H1 (cell line): ENCODE results near the gene ATP11C. TPM values are rescaled to one million over a fixed set of nuclear protein-coding genes. Genes with fewer than 3 reads are reported as not detected.

Source experiments
- CTCF ChIA-PET: fragments of 300-600 bp; sonication (Branson Sonifier 250); formaldehyde crosslinking; loops from one replicate; lab custom pipeline; 2021; ENCODE audit not compliant: partially characterized antibody; lab: Charles Lee
- POLR2A ChIA-PET: fragments of 300-600 bp; sonication (Branson Sonifier 250); formaldehyde crosslinking; loops from one replicate; lab custom pipeline; 2021; ENCODE audit warnings: inconsistent platforms; ENCODE audit not compliant: partially characterized antibody; lab: Charles Lee
- DNase-seq, 2 experiments: peaks; one replicate each; pipeline versions ENCODE4 v3.0.0 to v3.0.0-alpha.2; 2010 to 2022; ENCODE audit warnings: low spot score in 2 of 2, low read depth in 1 of 2, mixed read lengths in 1 of 2
- FAIRE-seq: peaks from 2 replicates; lab custom pipeline; 2011; peaks lifted over from hg19 to GRCh38; lab: Jason Lieb, UNC
- H2AFZ ChIP-seq: 2 replicates; pipeline ENCODE4 v1.8.1; 2012; ENCODE audit warnings: low read length, inconsistent platforms
- H2AK5ac ChIP-seq: 2 replicates; pipeline ENCODE4 v1.6.1; 2013; ENCODE audit warnings: low read depth, low read length
- H2BK120ac ChIP-seq: replicated peaks from 2 replicates; pipeline ENCODE3; 2013; ENCODE audit warnings: low read depth, low read length, inconsistent platforms
- H2BK12ac ChIP-seq: 2 replicates; pipeline ENCODE4 v1.6.1; 2013; ENCODE audit warnings: low read depth, low read length
- H2BK15ac ChIP-seq: 2 replicates; pipeline ENCODE4 v1.6.1; 2013; ENCODE audit warnings: low read length
- H2BK20ac ChIP-seq: 2 replicates; pipeline ENCODE4 v1.6.1; 2013; ENCODE audit warnings: low read length
- H2BK5ac ChIP-seq: 2 replicates; pipeline ENCODE4 v1.6.1; 2013; ENCODE audit warnings: low read depth, low read length
- H3K14ac ChIP-seq: 2 replicates; pipeline ENCODE4 v1.6.1; 2013; ENCODE audit warnings: inconsistent platforms; ENCODE audit not compliant: insufficient read length
- H3K18ac ChIP-seq: 2 replicates; pipeline ENCODE4 v1.6.1; 2013; ENCODE audit warnings: low read length; ENCODE audit errors: extremely low read depth
- H3K23ac ChIP-seq: 2 replicates; pipeline ENCODE4 v1.6.1; 2013; ENCODE audit warnings: inconsistent platforms; ENCODE audit not compliant: insufficient read length
- H3K23me2 ChIP-seq: 2 replicates; pipeline ENCODE4 v1.6.1; 2013; ENCODE audit warnings: low read depth, low read length
- H3K27ac ChIP-seq: 2 replicates; pipeline ENCODE4 v1.6.1; 2011; ENCODE audit warnings: low read depth, low read length, inconsistent platforms
- H3K27me3 ChIP-seq, 4 experiments: replicated peaks in 1 of 4; 1 replicate in 1 of 4; 2 replicates in 3 of 4; pipeline versions ENCODE4 v1.6.1 to v1.8.1; 2011 to 2013; ENCODE audit warnings: low read length in 3 of 4, mild to moderate bottlenecking in 3 of 4, inconsistent platforms in 2 of 4, mixed read lengths in 2 of 4, moderate library complexity in 1 of 4; ENCODE audit not compliant: control insufficient read depth in 3 of 4, insufficient read depth in 3 of 4; ENCODE audit errors: extremely low read depth in 1 of 4
- H3K36me3 ChIP-seq, 4 experiments: 2 replicates each; pipeline versions ENCODE4 v1.6.1 to v1.8.1; 2011 to 2013; ENCODE audit warnings: mild to moderate bottlenecking in 4 of 4, low read length in 3 of 4, moderate library complexity in 2 of 4, control low read depth in 1 of 4, inconsistent platforms in 1 of 4; ENCODE audit not compliant: insufficient read depth in 4 of 4, control insufficient read depth in 2 of 4
- H3K4ac ChIP-seq: replicated peaks from 2 replicates; pipeline ENCODE3; 2013; ENCODE audit warnings: low read length, low read depth, mixed read lengths, inconsistent platforms; ENCODE audit not compliant: insufficient read length
- H3K4me1 ChIP-seq, 4 experiments: replicated peaks in 1 of 4; 1 replicate in 1 of 4; 2 replicates in 3 of 4; pipeline versions ENCODE4 v1.6.1 to v1.8.1; 2011 to 2013; ENCODE audit warnings: low read length in 3 of 4, inconsistent platforms in 2 of 4, mixed read lengths in 1 of 4; ENCODE audit not compliant: insufficient read depth in 4 of 4, control insufficient read depth in 3 of 4
- H3K4me2 ChIP-seq, 2 experiments: 2 replicates each; pipeline versions ENCODE4 v1.6.1 to v1.8.1; 2011 to 2013; ENCODE audit warnings: low read depth in 2 of 2, low read length in 2 of 2, control low read depth in 1 of 2, inconsistent platforms in 1 of 2, mild to moderate bottlenecking in 1 of 2; ENCODE audit not compliant: insufficient read depth in 1 of 2
- H3K4me3 ChIP-seq, 4 experiments: fragments of 200-600, 300-600 bp in 1 of 4; sonication (generic), shearing (Covaris generic), sonication (Bioruptor Twin) in 1 of 4; 2 replicates each; pipeline versions ENCODE4 v1.5.1 to v1.8.1; 2011 to 2016; ENCODE audit warnings: low read length in 4 of 4, low read depth in 3 of 4, control low read depth in 2 of 4, inconsistent platforms in 2 of 4, mild to moderate bottlenecking in 2 of 4, mixed read lengths in 1 of 4, moderate library complexity in 1 of 4; ENCODE audit not compliant: insufficient read depth in 2 of 4; ENCODE audit errors: extremely low read depth in 1 of 4
- H3K56ac ChIP-seq: replicated peaks from 2 replicates; pipeline ENCODE3; 2013; ENCODE audit warnings: low read depth, mild to moderate bottlenecking, mixed read lengths, low read length, inconsistent platforms; ENCODE audit not compliant: insufficient read length
- H3K79me1 ChIP-seq: 2 replicates; pipeline ENCODE4 v1.6.1; 2013; ENCODE audit warnings: low read depth, low read length, control low read depth
- H3K79me2 ChIP-seq, 2 experiments: 2 replicates each; pipeline versions ENCODE4 v1.6.1 to v1.8.1; 2012 to 2013; ENCODE audit warnings: low read length in 2 of 2, mild to moderate bottlenecking in 2 of 2, inconsistent platforms in 1 of 2; ENCODE audit not compliant: insufficient read depth in 2 of 2, control insufficient read depth in 1 of 2
- H3K9ac ChIP-seq, 4 experiments: replicated peaks in 1 of 4; 1 replicate in 1 of 4; 2 replicates in 3 of 4; pipeline versions ENCODE4 v1.6.1 to v1.8.1; 2011 to 2013; ENCODE audit warnings: low read depth in 3 of 4, low read length in 3 of 4, control low read depth in 2 of 4, mild to moderate bottlenecking in 2 of 4, moderate library complexity in 2 of 4, inconsistent platforms in 1 of 4; ENCODE audit errors: extremely low read depth in 1 of 4
- H3K9me3 ChIP-seq, 2 experiments: 2 replicates each; pipeline versions ENCODE4 v1.6.1 to v1.8.1; 2012 to 2013; ENCODE audit warnings: mild to moderate bottlenecking in 2 of 2, moderate library complexity in 2 of 2, control low read depth in 1 of 2, inconsistent platforms in 1 of 2, low read depth in 1 of 2, low read length in 1 of 2, mixed read lengths in 1 of 2; ENCODE audit not compliant: insufficient read depth in 2 of 2
- H4K20me1 ChIP-seq, 2 experiments: replicated peaks in 1 of 2; 2 replicates each; pipeline versions ENCODE3 to v1.8.1; 2011 to 2013; ENCODE audit warnings: inconsistent platforms in 2 of 2, low read length in 2 of 2, mild to moderate bottlenecking in 1 of 2; ENCODE audit not compliant: insufficient read depth in 2 of 2, control insufficient read depth in 1 of 2
- H4K5ac ChIP-seq: 2 replicates; pipeline ENCODE4 v1.6.1; 2013; ENCODE audit warnings: low read length, low read depth, mixed read lengths, inconsistent platforms; ENCODE audit not compliant: insufficient read length
- H4K8ac ChIP-seq: 2 replicates; pipeline ENCODE4 v1.8.0; 2013; ENCODE audit warnings: mild to moderate bottlenecking, moderate library complexity, low read length, inconsistent platforms; ENCODE audit not compliant: insufficient read depth; ENCODE audit errors: extremely low read depth
- H4K91ac ChIP-seq: replicated peaks from 2 replicates; pipeline ENCODE3; 2013; ENCODE audit warnings: low read length, mixed read lengths, inconsistent platforms; ENCODE audit not compliant: insufficient read length
- ATF3 ChIP-seq: IDR thresholded peaks from 2 replicates; pipeline ENCODE4 v1.6.1; 2011; ENCODE audit warnings: low read depth, mild to moderate bottlenecking, low read length; ENCODE audit not compliant: insufficient read depth
- MAFK ChIP-seq: IDR thresholded peaks from 2 replicates; pipeline ENCODE4 v1.6.1; 2012; ENCODE audit warnings: low read depth, mild to moderate bottlenecking, improper control_type of control experiment, low read length
- POU5F1 ChIP-seq: IDR thresholded peaks from 2 replicates; pipeline ENCODE4 v1.6.1; 2011; ENCODE audit warnings: low read depth, mild to moderate bottlenecking, low read length, moderate library complexity
- SIX5 ChIP-seq: IDR thresholded peaks from 2 replicates; pipeline ENCODE4 v1.6.1; 2011; ENCODE audit warnings: mild to moderate bottlenecking, low read depth, low read length
- WGBS, 2 experiments: shearing (Covaris generic) in 1 of 2; methylation state at CpG; one replicate each; pipeline versions ENCODE4 v1.1.6 to v1.1.7; 2013 to 2015; ENCODE audit warnings: low lambda C conversion rate in 2 of 2, mixed read lengths in 2 of 2, inconsistent platforms in 1 of 2, low coverage in 1 of 2, missing lambda C conversion rate in 1 of 2; ENCODE audit not compliant: insufficient replicate concordance in 2 of 2, insufficient coverage in 1 of 2, insufficient read length in 1 of 2; ENCODE audit errors: extremely low coverage in 1 of 2, missing lambda C conversion rate in 1 of 2; 5-methylcytosine and 5-hydroxymethylcytosine counted together
- polyA plus RNA-seq, 7 experiments: library from polyadenylated mRNA; depleted of rRNA in 3 of 7; stranded (reverse) in 5 of 7; unstranded in 2 of 7; fragments of >200 nt in 5 of 7; fragments of 200-250 nt in 2 of 7; gene quantifications; 1 replicate in 5 of 7; 2 replicates in 1 of 7; 4 replicates in 1 of 7; pipeline versions ENCODE4 v1.2.1 to v1.2.3, GENCODE V29; 2011 to 2013; ENCODE audit warnings: missing spikeins in 2 of 7, mixed read lengths in 2 of 7
- total RNA-seq: library from RNA; stranded (reverse); fragmentation: NEBNext Ultra II Directional; extraction: Animal tissue kit (Norgen Biotek cat#: 25700); gene quantifications from 2 replicates; pipeline ENCODE4 v1.2.1, GENCODE V29; 2021

ATP11C gene
- total and polyA plus RNA-seq, 2 of the 8 experiments (the other 6 are each of a cell fraction or from before 2014, with no cell fraction given) = 14.7 to 52.1 TPM

GRCh38 chrX:139924696-139925095 lies 8.2 kb downstream of the ATP11C start:
- H4K20me1 ChIP-seq = peaks cover 0 to 12% of the 10 kb centered on the region in 2 experiments
- no peak overlapping the region for H3K18ac ChIP-seq
- H2BK120ac ChIP-seq = no peak overlapping the region
- no peak overlapping the region for H3K9ac ChIP-seq
- peaks cover 4 to 84% of the 10 kb centered on the region in 2 experiments; a peak in 2 of 4 replicates for H3K79me2 ChIP-seq
- no peaks in the 10 kb centered on the region for H3K23me2 ChIP-seq
- no peak overlapping the region for H3K4me2 ChIP-seq
- CTCF ChIA-PET = no interaction called here
- no peak overlapping the region for H2BK5ac ChIP-seq
- H3K56ac ChIP-seq = no peak overlapping the region
- H3K4me1 ChIP-seq = peaks cover 0 to 5% (median 0%) of the 10 kb centered on the region in 4 experiments; a peak in 1 of 7 replicates
- no peak overlapping the region for H3K4me3 ChIP-seq
- H4K8ac ChIP-seq = no peak overlapping the region
- WGBS, 2 experiments = 87% methylated on average over 5 of the region's 6 CpGs; no CpG with 5 or more reads in 1 of the 2 experiments
- H2AK5ac ChIP-seq = no peak overlapping the region
- H4K5ac ChIP-seq = no peak overlapping the region
- H3K9me3 ChIP-seq = no peaks in the 10 kb centered on the region
- H3K36me3 ChIP-seq = no peaks in the 10 kb centered on the region
- no peak overlapping the region for H3K4ac ChIP-seq
- no peak overlapping the region for H2AFZ ChIP-seq
- no peaks in the 10 kb centered on the region; the same call in 1 of the 2 replicates for H3K79me1 ChIP-seq
- no peak overlapping the region for H2BK15ac ChIP-seq
- H2BK12ac ChIP-seq = no peak overlapping the region
- H3K14ac ChIP-seq = no peak overlapping the region
- no peak overlapping the region for H4K91ac ChIP-seq
- no peaks in the 10 kb centered on the region for H3K27me3 ChIP-seq
- FAIRE-seq (no peak), DNase-seq (no peak)
- POLR2A ChIA-PET = interaction anchor here (0.6 to 2.1 kb wide), 2 partner anchors 9 to 11 kb away, joined by 3 to 8 read pairs; partner anchors contain the start of gene ATP11C
- no peak overlapping the region for H3K27ac ChIP-seq
- H3K23ac ChIP-seq = no peak overlapping the region
- H2BK20ac ChIP-seq = no peak overlapping the region
- TF ChIP-seq SIX5 = no peak
- TF ChIP-seq ATF3 = no peak
- no peak for TF ChIP-seq POU5F1
- TF ChIP-seq MAFK = no peak
